ENCODE data around the gene PPP1R14B.

Gene PPP1R14B

GRCh38 chr11:64223001-64223651 lies 23.6 kb downstream of the PPP1R14B start:
- Mint-ChIP-seq H3K4me1 (ENCODE audit: low read depth in 2 of 2) (peaks cover 20 to 22% of the 10 kb centered on the region in 2 donors), H3K9me3 (no peaks in the 10 kb centered on the region), H3K4me3 (no peak overlapping the region), H3K36me3 (ENCODE audit: insufficient read depth) (peaks cover 54% of the 10 kb centered on the region), H3K27me3 (no peaks in the 10 kb centered on the region), H3K27ac (no peak overlapping the region)
- DNase-seq (no peak), ATAC-seq (replicated peaks) (no peak)

GRCh38 chr11:64222651-64223000 lies 24.1 kb downstream of the PPP1R14B start:
- Mint-ChIP-seq H3K4me3 (no peak overlapping the region), H3K36me3 (ENCODE audit: insufficient read depth) (peaks cover 59% of the 10 kb centered on the region), H3K27me3 (no peaks in the 10 kb centered on the region), H3K27ac (no peak overlapping the region), H3K4me1 (ENCODE audit: low read depth in 2 of 2) (peaks cover 20 to 22% of the 10 kb centered on the region in 2 donors), H3K9me3 (no peaks in the 10 kb centered on the region)
- ATAC-seq (replicated peaks) (no peak), DNase-seq (no peak)

DNA sequence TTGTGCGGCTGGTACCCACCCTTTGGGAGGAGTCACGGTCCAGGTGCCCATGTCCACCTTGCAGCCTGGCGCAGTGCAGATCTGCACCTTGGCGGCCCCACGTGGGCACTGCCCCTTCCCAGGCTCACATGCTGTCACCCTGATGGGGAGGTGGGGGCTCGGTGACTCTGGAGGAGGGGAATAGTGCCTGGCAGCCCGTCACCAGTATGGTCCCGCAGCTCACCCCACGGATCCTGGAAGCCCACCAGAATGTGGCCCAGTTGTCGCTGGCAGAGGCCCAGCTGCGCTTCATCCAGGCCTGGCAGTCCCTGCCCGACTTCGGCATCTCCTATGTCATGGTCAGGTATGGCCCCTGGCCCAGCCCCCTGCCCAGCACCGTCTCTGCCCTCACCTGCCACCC lies 25.9 kb downstream of the PPP1R14B start:
- H3K36me3 Mint-ChIP-seq (ENCODE audit: insufficient read depth) = peaks cover 74% of the 10 kb centered on the region
- no peaks in the 10 kb centered on the region for H3K27me3 Mint-ChIP-seq
- no peak for DNase-seq
- no peaks in the 10 kb centered on the region for H3K9me3 Mint-ChIP-seq
- H3K27ac Mint-ChIP-seq = peak overlapping the region in 1 of 2 donors; percentile 35
- peaks cover 11 to 12% of the 10 kb centered on the region in 2 donors for H3K4me1 Mint-ChIP-seq (ENCODE audit: low read depth in 2 of 2)
- no peak for ATAC-seq (replicated peaks)
- H3K4me3 Mint-ChIP-seq = no peak overlapping the region

DNA sequence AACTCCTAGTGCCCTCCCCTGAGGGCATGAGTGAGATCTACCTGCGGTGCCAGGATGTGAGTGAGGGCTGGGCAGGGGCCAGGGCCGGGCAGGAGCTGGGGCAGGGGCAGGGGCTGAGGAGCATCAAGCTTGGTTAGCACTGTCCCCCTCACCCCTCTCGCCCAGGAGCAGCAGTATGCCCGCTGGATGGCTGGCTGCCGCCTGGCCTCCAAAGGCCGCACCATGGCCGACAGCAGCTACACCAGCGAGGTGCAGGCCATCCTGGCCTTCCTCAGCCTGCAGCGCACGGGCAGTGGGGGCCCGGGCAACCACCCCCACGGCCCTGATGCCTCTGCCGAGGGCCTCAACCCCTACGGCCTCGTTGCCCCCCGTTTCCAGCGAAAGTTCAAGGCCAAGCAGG lies 26.5 kb downstream of the PPP1R14B start:
- no peaks in the 10 kb centered on the region for H3K27me3 Mint-ChIP-seq
- ATAC-seq (replicated peaks) (no peak), DNase-seq (no peak)
- peaks cover 80% of the 10 kb centered on the region for H3K36me3 Mint-ChIP-seq (ENCODE audit: insufficient read depth)
- peaks cover 11 to 12% of the 10 kb centered on the region in 2 donors for H3K4me1 Mint-ChIP-seq (ENCODE audit: low read depth in 2 of 2)
- H3K9me3 Mint-ChIP-seq = no peaks in the 10 kb centered on the region
- H3K4me3 Mint-ChIP-seq = no peak overlapping the region
- H3K27ac Mint-ChIP-seq = no peak overlapping the region

- Mint-ChIP-seq H3K4me3 (no peak overlapping the region), H3K27me3 (no peaks in the 10 kb centered on the region), H3K4me1 (ENCODE audit: low read depth in 2 of 2) (peaks cover 7% of the 10 kb centered on the region in 2 donors), H3K36me3 (ENCODE audit: insufficient read depth) (peaks cover 85% of the 10 kb centered on the region), H3K27ac (no peak overlapping the region), H3K9me3 (no peaks in the 10 kb centered on the region)
- no peak for DNase-seq
- no peak for ATAC-seq (replicated peaks)
These were observed 27.0 kb downstream of the PPP1R14B start for GRCh38 chr11:64219755-64220154.

- Mint-ChIP-seq H3K27me3 (no peaks in the 10 kb centered on the region), H3K4me3 (no peak overlapping the region), H3K27ac (no peak overlapping the region), H3K9me3 (no peaks in the 10 kb centered on the region), H3K4me1 (ENCODE audit: low read depth in 2 of 2) (peaks cover 6 to 7% of the 10 kb centered on the region in 2 donors), H3K36me3 (ENCODE audit: insufficient read depth) (peaks cover 88% of the 10 kb centered on the region)
- no peak for DNase-seq
- ATAC-seq (replicated peaks) = no peak
These were observed 27.4 kb downstream of the PPP1R14B start for GRCh38 chr11:64219354-64219684.

GRCh38 chr11:64218628-64219353 lies 28.0 kb downstream of the PPP1R14B start:
- H3K9me3 Mint-ChIP-seq = no peaks in the 10 kb centered on the region
- ATAC-seq (replicated peaks) (no peak), DNase-seq (no peak)
- peaks cover 4 to 7% of the 10 kb centered on the region in 2 donors for H3K4me1 Mint-ChIP-seq (ENCODE audit: low read depth in 2 of 2)
- no peaks in the 10 kb centered on the region for H3K27me3 Mint-ChIP-seq
- peak overlapping the region; percentile 65 to 85 for H3K27ac Mint-ChIP-seq
- H3K36me3 Mint-ChIP-seq (ENCODE audit: insufficient read depth) = peaks cover 89% of the 10 kb centered on the region
- no peak overlapping the region for H3K4me3 Mint-ChIP-seq

GRCh38 chr11:64216879-64217278 lies 29.9 kb downstream of the PPP1R14B start:
- no peak for ATAC-seq (replicated peaks)
- no peak for DNase-seq
- Mint-ChIP-seq H3K4me3 (no peak overlapping the region), H3K27ac (peak overlapping the region in 1 of 2 donors; percentile 59), H3K36me3 (ENCODE audit: insufficient read depth) (peaks cover 85% of the 10 kb centered on the region), H3K9me3 (no peaks in the 10 kb centered on the region), H3K27me3 (no peaks in the 10 kb centered on the region), H3K4me1 (ENCODE audit: low read depth in 2 of 2) (peaks cover 11 to 17% of the 10 kb centered on the region in 2 donors)

- H3K36me3 Mint-ChIP-seq (ENCODE audit: insufficient read depth) = peaks cover 74% of the 10 kb centered on the region
- no peaks in the 10 kb centered on the region for H3K27me3 Mint-ChIP-seq
- H3K9me3 Mint-ChIP-seq = no peaks in the 10 kb centered on the region
- H3K27ac Mint-ChIP-seq = no peak overlapping the region
- ATAC-seq (replicated peaks) = no peak
- no peak overlapping the region for H3K4me3 Mint-ChIP-seq
- DNase-seq = no peak
- peaks cover 35 to 36% of the 10 kb centered on the region in 2 donors for H3K4me1 Mint-ChIP-seq (ENCODE audit: low read depth in 2 of 2)
These were observed 35.4 kb downstream of the PPP1R14B start for GRCh38 chr11:64211181-64211872.

DNA sequence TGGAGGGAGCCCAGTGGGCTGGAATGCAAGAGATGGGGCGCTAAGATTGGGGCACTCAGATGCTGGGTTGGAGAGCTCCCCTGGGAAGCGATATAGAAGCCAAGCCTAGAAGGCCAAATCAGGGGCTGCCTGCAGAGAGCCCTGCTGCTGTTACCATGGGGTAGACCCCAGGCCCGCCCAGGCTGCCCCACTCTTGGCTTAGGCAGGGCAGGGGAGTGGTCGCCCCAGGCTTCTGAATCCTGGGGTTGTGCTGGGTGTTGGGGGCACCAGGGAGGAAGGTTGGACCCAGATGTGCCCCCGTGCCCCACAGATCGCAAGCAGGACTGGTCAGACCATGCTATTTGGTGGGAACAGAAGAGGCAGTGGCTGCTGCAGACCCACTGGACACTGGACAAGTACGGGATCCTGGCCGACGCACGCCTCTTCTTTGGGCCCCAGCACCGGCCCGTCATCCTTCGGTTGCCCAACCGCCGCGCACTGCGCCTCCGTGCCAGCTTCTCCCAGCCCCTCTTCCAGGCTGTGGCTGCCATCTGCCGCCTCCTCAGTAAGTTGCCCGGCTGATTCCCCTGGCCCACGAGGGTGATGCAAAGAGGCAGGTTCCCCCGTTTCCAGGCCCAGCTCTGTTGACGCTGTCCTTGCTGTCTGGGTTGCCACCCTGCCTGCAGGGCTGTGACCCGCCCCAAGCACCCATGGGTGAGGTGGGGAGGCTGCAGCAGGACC lies 36.3 kb downstream of the PPP1R14B start:
- Mint-ChIP-seq H3K36me3 (ENCODE audit: insufficient read depth) (peaks cover 67% of the 10 kb centered on the region), H3K4me1 (ENCODE audit: low read depth in 2 of 2) (peaks cover 35 to 42% of the 10 kb centered on the region in 2 donors), H3K27ac (no peak overlapping the region), H3K9me3 (no peaks in the 10 kb centered on the region), H3K27me3 (no peaks in the 10 kb centered on the region), H3K4me3 (no peak overlapping the region)
- ATAC-seq (replicated peaks) = no peak
- no peak for DNase-seq

DNA sequence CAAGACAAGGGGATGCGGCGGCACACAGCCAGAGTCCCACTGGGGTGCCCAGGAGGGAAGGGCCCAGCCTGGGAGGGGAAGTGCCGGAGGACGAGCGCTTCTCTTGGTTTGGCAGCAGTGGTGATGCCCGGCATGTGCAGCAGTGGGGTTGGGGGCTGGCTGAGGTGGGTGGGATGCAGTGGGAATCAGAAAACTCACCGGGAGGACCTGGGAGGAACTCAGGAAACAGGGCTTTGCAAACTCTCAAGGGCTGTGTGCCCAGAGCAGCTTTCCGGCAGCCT lies 37.2 kb downstream of the PPP1R14B start:
- DNase-seq (no peak), ATAC-seq (replicated peaks) (no peak)
- H3K36me3 Mint-ChIP-seq (ENCODE audit: insufficient read depth) = peaks cover 64% of the 10 kb centered on the region
- H3K4me3 Mint-ChIP-seq = no peak overlapping the region
- H3K9me3 Mint-ChIP-seq = no peaks in the 10 kb centered on the region
- no peaks in the 10 kb centered on the region for H3K27me3 Mint-ChIP-seq
- H3K4me1 Mint-ChIP-seq (ENCODE audit: low read depth in 2 of 2) = peaks cover 38 to 45% of the 10 kb centered on the region in 2 donors
- peak overlapping the region; percentile 93 to 95 for H3K27ac Mint-ChIP-seq

GRCh38 chr11:64208796-64209562 lies 37.8 kb downstream of the PPP1R14B start:
- H3K27ac Mint-ChIP-seq = peak overlapping the region; percentile 93 to 95
- no peaks in the 10 kb centered on the region for H3K9me3 Mint-ChIP-seq
- peaks cover 64% of the 10 kb centered on the region for H3K36me3 Mint-ChIP-seq (ENCODE audit: insufficient read depth)
- no peaks in the 10 kb centered on the region for H3K27me3 Mint-ChIP-seq
- H3K4me1 Mint-ChIP-seq (ENCODE audit: low read depth in 2 of 2) = peaks cover 43 to 49% of the 10 kb centered on the region in 2 donors
- no peak for ATAC-seq (replicated peaks)
- no peak for DNase-seq
- peak overlapping the region; percentile 90 to 96 for H3K4me3 Mint-ChIP-seq
